Measurements from ENCODE around the gene SLX1A. TPM values are rescaled to one million over a fixed set of nuclear protein-coding genes. Genes with fewer than 3 reads are reported as not detected.
"Not testable (repeated sequence)": the region's sequence is repeated elsewhere in the genome, so short reads cannot be mapped to it uniquely, and the experiment has no call there.

Gene SLX1A
- total RNA-seq (2014; rRNA removed; shearing (Covaris generic)) = 14.3 and 32.6 TPM in 2 replicates
- polyA plus RNA-seq (2016; fragmentation: Nextera tagmentation; extraction: Ambion mirVana) = 32.2 and 51.7 TPM in 2 replicates

DNA sequence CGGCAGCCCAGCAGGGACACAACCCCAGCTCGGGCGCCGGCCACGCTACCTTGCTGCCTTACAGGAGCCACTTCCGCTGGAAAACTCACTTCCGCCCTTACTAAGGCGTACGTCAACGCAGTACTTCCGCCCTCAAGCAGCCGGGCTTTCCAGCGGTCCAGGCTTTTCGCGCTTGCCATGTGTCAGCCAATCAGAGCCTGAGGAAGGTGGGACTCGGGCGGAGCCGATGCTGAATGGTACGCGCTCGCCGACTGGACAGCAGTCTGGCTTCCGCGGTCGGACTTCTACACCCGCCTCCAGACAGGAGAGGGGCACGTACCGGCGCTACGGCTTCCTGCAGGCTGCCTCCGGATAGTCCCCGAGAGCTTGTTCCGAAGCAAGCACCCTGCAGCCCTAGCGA is at the start of gene SLX1A, which contains the start of gene BOLA2B:
Gene SLX1A, plus strand, starts transcription at position 261 of the 400 bp plus-strand sequence. CDS start 210 bp downstream, outside the sequence.
Gene BOLA2B, minus strand, starts transcription at position 52 of the 400 bp plus-strand sequence. CDS start 71 bp downstream, outside the sequence.
- H3K36me3 ChIP-seq (ENCODE audit: low read depth); H3K79me2 ChIP-seq (ENCODE audit: insufficient read depth); H3K9me3 ChIP-seq (ENCODE audit: low read depth); H2AFZ ChIP-seq; H4K20me1 ChIP-seq (ENCODE audit: insufficient read depth); H3K4me1 ChIP-seq (ENCODE audit: insufficient read depth); H3F3A ChIP-seq (ENCODE audit: insufficient read depth); H3K27me3 ChIP-seq (replicated peaks; ENCODE audit: insufficient read depth); in situ Hi-C loops (cut with MboI); H3K9me2 ChIP-seq (ENCODE audit: insufficient read depth); DNase-seq; H3K27ac ChIP-seq: not testable (repeated sequence)
- peak within 1 kb of the TSS; percentile 53 for H3K4me2 ChIP-seq (ENCODE audit: unreplicated experiment)
- WGBS, 2 experiments (ENCODE audit: low coverage in 1 of 2, low lambda C conversion rate in 2 of 2, missing lambda C conversion rate in 2 of 2) = no CpG with 5 or more reads among the region's 34 CpGs
- peak within 1 kb of the TSS; percentile 70 for H3K4me3 ChIP-seq
- peak within 1 kb of the TSS; percentile 57 for H3K9ac ChIP-seq

DNA sequence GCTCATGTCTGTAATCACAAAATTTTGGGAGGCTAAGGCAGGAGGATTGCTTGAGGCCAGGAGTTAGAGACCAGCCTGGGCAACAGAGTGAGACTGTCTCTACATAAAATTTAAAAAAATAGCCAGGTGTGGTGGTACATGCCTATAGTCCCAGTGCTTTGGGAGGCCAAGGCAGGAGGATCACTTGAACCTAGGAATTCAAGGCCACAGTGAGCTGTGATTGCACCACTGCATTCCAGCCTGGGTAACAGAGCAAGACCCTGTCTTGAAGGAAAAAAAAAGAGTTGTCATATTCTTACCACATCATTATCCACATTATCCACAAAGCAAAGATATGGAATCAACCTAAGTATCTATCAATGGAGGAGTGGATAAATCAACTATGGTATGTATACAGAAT is 49.7 kb upstream of the SLX1A start:
- H3K4me2 ChIP-seq (ENCODE audit: unreplicated experiment) = no peak overlapping the region
- no peaks in the 10 kb centered on the region for H3F3A ChIP-seq (ENCODE audit: insufficient read depth)
- no peak overlapping the region for H3K9ac ChIP-seq
- DNase-seq = no peak
- no peaks in the 10 kb centered on the region for H3K79me2 ChIP-seq (ENCODE audit: insufficient read depth)
- no peaks in the 10 kb centered on the region for H3K36me3 ChIP-seq (ENCODE audit: low read depth)
- H4K20me1 ChIP-seq (ENCODE audit: insufficient read depth) = no peaks in the 10 kb centered on the region
- no peak overlapping the region for H3K27ac ChIP-seq
- no peak overlapping the region for H2AFZ ChIP-seq
- H3K9me2 ChIP-seq (ENCODE audit: insufficient read depth) = no peaks in the 10 kb centered on the region
- in situ Hi-C loops (cut with MboI) = loop anchor here (25.0 kb wide), 1 partner anchor 468 kb away; the partner anchor contains the start of gene ZNF689
- no peaks in the 10 kb centered on the region for H3K27me3 ChIP-seq (replicated peaks; ENCODE audit: insufficient read depth)
- no peak overlapping the region for H3K4me3 ChIP-seq
- no peak for TF ChIP-seq EZH2phosphoT487 (IDR thresholded peaks at IDR 0.05; ENCODE audit: insufficient read depth, low read depth)
- no peak for TF ChIP-seq EZH2 (IDR thresholded peaks at IDR 0.05; ENCODE audit: insufficient read depth, poor library complexity, severe bottlenecking)
- no peaks in the 10 kb centered on the region for H3K4me1 ChIP-seq (ENCODE audit: insufficient read depth)
- peaks cover under 1% of the 10 kb centered on the region for H3K9me3 ChIP-seq (ENCODE audit: low read depth)

GRCh38 chr16:30144917-30145316 is 48.8 kb upstream of the SLX1A start:
- no peak for TF ChIP-seq EZH2phosphoT487 (IDR thresholded peaks at IDR 0.05; ENCODE audit: insufficient read depth, low read depth)
- no peak for TF ChIP-seq EZH2 (IDR thresholded peaks at IDR 0.05; ENCODE audit: insufficient read depth, poor library complexity, severe bottlenecking)
- WGBS, 2 experiments (ENCODE audit: low coverage in 1 of 2, low lambda C conversion rate in 2 of 2, missing lambda C conversion rate in 2 of 2) = 39% methylated on average over 1 of the region's 1 CpG; no CpG with 5 or more reads in 1 of the 2 experiments

GRCh38 chr16:30145657-30146056 is 48.0 kb upstream of the SLX1A start:
- H3K79me2 ChIP-seq (ENCODE audit: insufficient read depth) = no peaks in the 10 kb centered on the region
- H3K9me3 ChIP-seq (ENCODE audit: low read depth) = peaks cover 5% of the 10 kb centered on the region
- no peaks in the 10 kb centered on the region for H4K20me1 ChIP-seq (ENCODE audit: insufficient read depth)
- WGBS, 2 experiments (ENCODE audit: low coverage in 1 of 2, low lambda C conversion rate in 2 of 2, missing lambda C conversion rate in 2 of 2) = 42 to 43% methylated on average over 1 of the region's 1 CpG
- no peaks in the 10 kb centered on the region for H3K36me3 ChIP-seq (ENCODE audit: low read depth)
- H3K9ac ChIP-seq = no peak overlapping the region
- no peak overlapping the region for H3K4me3 ChIP-seq
- TF ChIP-seq EZH2 (IDR thresholded peaks at IDR 0.05; ENCODE audit: insufficient read depth, poor library complexity, severe bottlenecking) (no peak), EZH2phosphoT487 (IDR thresholded peaks at IDR 0.05; ENCODE audit: insufficient read depth, low read depth) (no peak)
- no peak for DNase-seq
- no peaks in the 10 kb centered on the region for H3K9me2 ChIP-seq (ENCODE audit: insufficient read depth)
- H3F3A ChIP-seq (ENCODE audit: insufficient read depth) = no peaks in the 10 kb centered on the region
- in situ Hi-C loops (cut with MboI) = loop anchor here (25.0 kb wide), 1 partner anchor 467 kb away; the partner anchor contains the start of gene ZNF689
- H3K4me2 ChIP-seq (ENCODE audit: unreplicated experiment) = no peak overlapping the region
- H3K4me1 ChIP-seq (ENCODE audit: insufficient read depth) = no peaks in the 10 kb centered on the region
- no peak overlapping the region for H2AFZ ChIP-seq
- no peaks in the 10 kb centered on the region for H3K27me3 ChIP-seq (replicated peaks; ENCODE audit: insufficient read depth)
- H3K27ac ChIP-seq = no peak overlapping the region

More at GRCh38 chr16:30144917-30145316, 48.8 kb upstream of the SLX1A start:
- Histone ChIP-seq H3K4me3 (no peak overlapping the region), H2AFZ (no peak overlapping the region), H3K9ac (no peak overlapping the region), H3K4me1 (ENCODE audit: insufficient read depth) (no peaks in the 10 kb centered on the region), H3K9me2 (ENCODE audit: insufficient read depth) (no peaks in the 10 kb centered on the region), H3K9me3 (ENCODE audit: low read depth) (peaks cover 5% of the 10 kb centered on the region), H3K27ac (no peak overlapping the region), H4K20me1 (ENCODE audit: insufficient read depth) (no peaks in the 10 kb centered on the region), H3K4me2 (ENCODE audit: unreplicated experiment) (no peak overlapping the region), H3K36me3 (ENCODE audit: low read depth) (no peaks in the 10 kb centered on the region), H3K79me2 (ENCODE audit: insufficient read depth) (no peaks in the 10 kb centered on the region), H3K27me3 (replicated peaks; ENCODE audit: insufficient read depth) (no peaks in the 10 kb centered on the region), H3F3A (ENCODE audit: insufficient read depth) (no peaks in the 10 kb centered on the region)
- no peak for DNase-seq
- in situ Hi-C loops (cut with MboI) = loop anchor here (25.0 kb wide), 1 partner anchor 467 kb away; the partner anchor contains the start of gene ZNF689
